Measurements from ENCODE around the gene CELSR1.
"Not testable (repeated sequence)": the region's sequence is repeated elsewhere in the genome, so short reads cannot be mapped to it uniquely, and the experiment has no call there.

Gene CELSR1

GRCh38 chr22:46514592-46515207 lies 22.7 kb downstream of the CELSR1 start:
- DNase-seq (ENCODE audit: low read depth, low spot score): no peak

- no peak for DNase-seq (ENCODE audit: low read depth, low spot score)
Observed at GRCh38 chr22:46513908-46514550, 23.4 kb downstream of the CELSR1 start.

GRCh38 chr22:46512683-46513082 lies 24.7 kb downstream of the CELSR1 start:
- DNase-seq (ENCODE audit: low read depth, low spot score): no peak

GRCh38 chr22:46512039-46512370 lies 25.4 kb downstream of the CELSR1 start:
- DNase-seq (ENCODE audit: low read depth, low spot score): no peak

GRCh38 chr22:46511151-46512038 lies 26.0 kb downstream of the CELSR1 start:
- DNase-seq (ENCODE audit: low read depth, low spot score): no peak

- no peak for DNase-seq (ENCODE audit: low read depth, low spot score)
Observed at GRCh38 chr22:46509416-46510089, 27.9 kb downstream of the CELSR1 start.

GRCh38 chr22:46508491-46508999 lies 28.9 kb downstream of the CELSR1 start:
- no peak for DNase-seq (ENCODE audit: low read depth, low spot score)

GRCh38 chr22:46507451-46508425 lies 29.7 kb downstream of the CELSR1 start:
- DNase-seq (ENCODE audit: low read depth, low spot score): no peak

GRCh38 chr22:46504584-46504983 lies 32.8 kb downstream of the CELSR1 start:
- DNase-seq (ENCODE audit: low read depth, low spot score): no peak

- no peak for DNase-seq (ENCODE audit: low read depth, low spot score)
Observed at GRCh38 chr22:46502440-46503175, 34.8 kb downstream of the CELSR1 start.

GRCh38 chr22:46501701-46502100 lies 35.7 kb downstream of the CELSR1 start:
- DNase-seq (ENCODE audit: low read depth, low spot score): no peak

GRCh38 chr22:46501265-46501664 lies 36.2 kb downstream of the CELSR1 start:
- not testable (repeated sequence) for DNase-seq (ENCODE audit: low read depth, low spot score)

GRCh38 chr22:46500201-46500600 lies 37.2 kb downstream of the CELSR1 start:
- DNase-seq (ENCODE audit: low read depth, low spot score): peak; percentile 82

- DNase-seq (ENCODE audit: low read depth, low spot score): no peak
Observed at GRCh38 chr22:46499805-46500189, 37.6 kb downstream of the CELSR1 start.

GRCh38 chr22:46491946-46492345 lies 45.5 kb downstream of the CELSR1 start:
- DNase-seq (ENCODE audit: low read depth, low spot score): no peak

GRCh38 chr22:46490538-46490937 lies 46.9 kb downstream of the CELSR1 start:
- no peak for DNase-seq (ENCODE audit: low read depth, low spot score)

- no peak for DNase-seq (ENCODE audit: low read depth, low spot score)
Observed at GRCh38 chr22:46486996-46487717, 50.3 kb downstream of the CELSR1 start.

- DNase-seq (ENCODE audit: low read depth, low spot score): no peak
Observed at GRCh38 chr22:46484861-46485595, 52.4 kb downstream of the CELSR1 start.

Measured in iPS DF 19.7 (cell line).